Endometrium (tissue), 2 donors: ENCODE measurements around the gene RAP1B.

Experiments
- FAIRE-seq: peaks from 2 replicates; lab custom pipeline; 2012; peaks lifted over from hg19 to GRCh38; lab: Jason Lieb, UNC
- donor health status: control.
- donor health status: control.

RAP1B gene

DNA sequence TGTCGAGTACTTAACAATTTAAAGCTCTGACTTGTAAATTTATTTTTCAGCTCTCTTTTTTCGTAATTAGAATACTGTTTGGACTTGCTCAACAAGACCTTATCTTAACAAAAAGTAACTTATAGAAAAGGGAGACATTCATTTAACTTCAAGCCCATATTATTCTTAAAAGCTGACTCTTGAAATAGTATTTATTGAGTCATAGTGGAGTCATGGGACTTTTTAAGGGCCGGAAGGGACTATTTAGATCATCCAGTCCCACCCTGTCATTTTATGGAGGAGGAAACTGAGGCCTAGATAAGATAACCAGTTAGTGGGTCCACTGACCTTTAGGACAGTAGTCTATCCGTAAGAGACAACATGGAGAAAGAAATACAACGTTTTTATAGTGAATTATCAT is 1.5 kb downstream of the RAP1B start:
- FAIRE-seq: no peak

DNA sequence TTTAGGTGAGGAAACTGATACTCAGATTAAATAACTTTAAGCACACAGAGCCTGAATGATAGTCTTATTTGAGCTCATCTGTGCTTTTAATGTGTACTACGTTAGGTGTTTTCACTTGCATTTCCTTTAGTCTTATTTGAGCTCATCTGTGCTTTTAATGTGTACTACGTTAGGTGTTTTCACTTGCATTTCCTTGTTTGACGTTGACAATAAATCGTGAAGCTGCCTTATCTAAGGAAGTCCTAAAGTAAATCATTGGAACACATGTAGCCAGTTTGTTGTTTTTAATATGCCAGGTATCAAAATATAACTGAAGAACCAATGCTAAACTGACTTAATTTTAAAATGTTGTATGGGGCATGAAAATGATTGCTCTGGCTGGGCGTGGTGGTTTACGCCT is 2.0 kb downstream of the RAP1B start:
- FAIRE-seq: no peak

DNA sequence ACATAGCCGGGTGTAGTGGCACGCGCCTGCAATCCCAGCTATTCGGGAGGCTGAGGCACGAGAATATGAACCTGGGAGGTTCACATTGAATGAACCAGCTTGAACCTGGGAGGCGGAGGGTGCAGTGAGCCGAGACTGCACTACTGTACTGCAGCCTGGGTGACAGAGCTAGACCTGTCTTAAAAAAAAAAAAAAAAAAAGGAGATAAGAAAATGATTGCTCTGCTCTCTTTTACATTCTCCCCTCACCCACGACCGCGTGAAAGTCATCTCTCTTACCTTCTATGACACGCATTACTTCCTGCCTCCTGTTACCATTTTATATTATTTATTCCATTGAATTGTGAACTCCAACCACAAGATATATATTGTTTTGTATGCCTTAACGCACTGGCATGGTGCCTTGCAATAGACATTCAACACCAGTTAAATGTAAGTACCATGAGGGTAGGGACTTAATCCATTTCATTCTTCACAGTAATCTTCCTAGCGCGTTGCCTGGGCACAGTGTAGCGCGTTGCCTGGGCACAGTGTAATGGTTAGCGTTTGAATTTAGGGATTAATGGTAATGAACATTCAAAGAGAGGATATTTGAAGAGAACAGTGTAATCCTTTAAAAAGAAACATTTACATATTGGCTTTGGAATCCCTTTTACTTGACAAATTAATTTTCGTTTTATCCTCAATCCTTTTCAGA is 2.7 kb downstream of the RAP1B start:
- no peak for FAIRE-seq

DNA sequence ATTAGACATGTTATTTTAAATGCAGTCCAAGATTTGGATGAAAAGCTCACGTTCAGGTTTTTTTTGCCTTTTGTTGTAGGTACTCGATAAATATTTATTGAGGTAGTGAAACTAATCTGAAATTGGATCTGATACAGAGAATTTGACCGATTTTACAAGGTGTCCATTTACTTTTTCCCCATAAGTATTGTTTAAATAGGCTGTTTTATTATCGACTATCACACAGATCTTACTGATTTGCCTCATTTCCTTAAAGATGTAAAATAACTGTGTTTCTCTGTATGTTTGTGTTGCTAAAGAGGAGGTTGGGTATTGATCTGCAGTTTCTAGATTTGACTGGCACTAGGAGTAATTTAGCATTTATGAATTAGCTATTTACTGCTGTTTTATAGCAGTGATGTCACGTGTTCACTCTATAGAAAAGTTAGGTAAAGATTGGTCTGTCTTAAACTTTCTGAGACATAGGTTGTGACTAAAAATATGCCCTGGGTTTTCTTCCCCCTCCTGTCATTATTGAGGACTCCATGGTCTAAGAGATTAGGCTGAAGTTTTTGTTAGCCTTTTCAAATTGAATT is 3.5 kb downstream of the RAP1B start:
- no peak for FAIRE-seq

- FAIRE-seq: no peak
Measured at GRCh38 chr12:68614769-68615168, 4.1 kb downstream of the RAP1B start.

- FAIRE-seq: no peak
Measured at GRCh38 chr12:68617160-68617926, 6.6 kb downstream of the RAP1B start.

DNA sequence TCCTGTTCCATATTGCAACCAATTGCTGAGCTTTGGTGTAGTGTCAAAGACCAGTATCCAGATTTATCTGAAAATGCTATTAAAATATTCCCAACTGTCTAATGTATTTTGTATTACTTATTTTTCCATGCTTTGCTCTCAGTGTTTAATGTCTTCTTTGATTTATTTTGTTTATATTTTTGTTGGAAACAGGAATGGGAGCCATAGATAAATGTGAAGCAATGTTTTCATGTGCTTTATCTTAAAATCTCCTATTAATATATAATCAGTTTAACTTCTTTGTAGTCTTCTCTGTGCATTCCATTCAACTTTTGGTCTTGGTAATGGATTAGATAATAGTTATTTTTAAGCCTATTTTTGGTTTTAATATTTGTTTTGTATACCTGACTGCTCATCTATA is 8.8 kb downstream of the RAP1B start:
- FAIRE-seq: peak; percentile 66

DNA sequence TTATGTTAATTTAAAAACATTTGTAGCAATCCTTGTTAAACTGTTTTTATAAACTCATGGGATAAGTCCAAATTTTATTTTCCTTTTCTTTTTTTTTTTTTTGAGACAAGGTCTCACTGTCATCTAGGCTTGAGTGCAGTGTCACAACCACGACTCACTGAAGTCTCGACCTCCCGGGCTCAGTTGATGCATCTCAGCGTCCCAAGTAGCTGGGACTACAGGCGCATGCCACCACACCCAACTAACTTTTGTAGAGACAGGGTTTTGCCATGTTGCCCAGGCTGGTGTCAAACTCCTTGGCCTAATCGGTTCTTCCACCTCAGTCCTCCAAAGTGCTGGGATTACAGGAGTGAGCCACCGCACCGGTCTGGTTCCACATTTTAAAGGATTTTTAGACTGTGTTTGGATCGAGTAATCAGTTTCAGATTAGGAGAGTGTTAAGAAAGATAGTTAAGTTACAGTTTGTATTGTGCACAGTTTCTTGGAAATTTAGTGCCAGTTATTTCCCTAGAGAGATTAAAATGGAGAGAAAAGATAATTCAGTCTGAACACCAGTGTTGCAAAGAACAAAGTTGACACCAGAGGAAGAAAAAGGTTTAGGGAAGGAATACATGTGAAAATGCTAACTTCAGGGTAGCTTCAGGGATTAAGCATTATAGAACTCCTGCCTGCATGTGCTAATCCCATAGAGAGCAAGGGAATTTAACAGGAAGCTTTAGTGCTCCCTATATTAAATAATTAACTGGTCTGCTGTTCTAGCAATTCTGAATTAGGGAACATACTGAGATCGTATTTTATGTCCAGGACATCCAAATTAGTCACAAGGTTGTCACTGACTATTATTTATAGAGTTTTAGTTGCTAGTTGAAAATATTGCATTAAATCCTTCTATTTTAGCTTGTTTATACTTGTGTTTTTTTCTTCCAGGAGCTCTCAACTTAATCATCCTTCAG is 10.1 kb downstream of the RAP1B start:
- no peak for FAIRE-seq

- FAIRE-seq: no peak
Measured at GRCh38 chr12:68621472-68622081, 10.9 kb downstream of the RAP1B start.

DNA sequence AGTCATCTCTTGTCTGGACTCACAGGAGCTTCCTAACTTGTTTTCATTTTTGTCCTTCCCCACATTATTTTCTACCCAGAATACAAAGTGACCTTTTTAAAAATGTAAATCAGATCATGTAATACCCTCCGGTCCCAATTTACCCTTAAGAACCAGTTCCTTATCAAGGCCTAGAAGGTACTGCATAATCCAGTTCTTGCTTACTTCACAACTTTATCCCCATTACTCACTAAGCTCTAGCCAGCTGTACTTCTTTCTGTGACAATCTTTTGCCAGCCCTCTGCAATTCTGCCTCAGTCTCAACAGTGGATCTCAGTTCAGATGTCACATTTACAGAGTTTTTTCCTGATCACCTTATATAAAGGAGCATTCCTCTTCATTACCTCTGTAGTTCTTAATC is 11.6 kb downstream of the RAP1B start:
- FAIRE-seq: no peak

DNA sequence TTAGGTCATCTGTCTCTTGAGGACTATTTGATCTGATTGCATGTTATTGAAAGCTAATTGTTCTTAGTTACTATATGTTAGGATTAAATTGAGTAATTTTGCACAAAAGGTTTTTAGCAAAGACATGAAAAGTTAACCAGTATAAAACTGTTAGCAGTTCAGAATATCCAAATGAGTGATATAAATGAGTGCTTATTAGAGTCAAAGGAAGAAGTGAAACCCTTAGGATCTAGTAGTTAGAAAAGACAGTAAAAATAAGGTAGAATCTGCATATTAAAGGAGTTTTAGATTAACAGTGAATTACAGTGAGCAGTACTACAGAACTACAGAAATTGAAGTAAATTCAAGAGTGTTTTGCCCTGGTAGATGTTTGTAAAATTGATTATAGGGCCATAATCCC is 12.4 kb downstream of the RAP1B start:
- no peak for FAIRE-seq

GRCh38 chr12:68623984-68624383 is 13.3 kb downstream of the RAP1B start:
- no peak for FAIRE-seq

DNA sequence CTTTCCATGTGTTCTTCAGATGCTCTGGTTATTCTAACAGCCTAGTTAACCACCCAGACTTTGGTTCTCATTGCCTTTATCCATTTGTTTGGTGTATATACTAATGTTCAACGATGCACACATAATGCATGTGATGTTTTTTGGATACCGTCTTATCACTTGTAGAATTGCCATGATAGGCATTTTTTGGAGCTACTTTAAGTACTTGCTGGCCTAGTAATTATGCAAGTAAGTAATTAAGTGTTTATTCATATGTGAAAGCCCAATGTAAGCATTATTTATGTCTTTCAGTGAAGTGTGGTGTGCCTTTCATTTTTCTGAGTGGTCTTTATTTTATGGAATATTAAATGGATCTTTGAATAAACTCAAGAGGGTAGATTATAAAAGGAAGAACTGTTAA is 14.2 kb downstream of the RAP1B start:
- FAIRE-seq: no peak

GRCh38 chr12:68627673-68628319 is 17.1 kb downstream of the RAP1B start:
- no peak for FAIRE-seq

DNA sequence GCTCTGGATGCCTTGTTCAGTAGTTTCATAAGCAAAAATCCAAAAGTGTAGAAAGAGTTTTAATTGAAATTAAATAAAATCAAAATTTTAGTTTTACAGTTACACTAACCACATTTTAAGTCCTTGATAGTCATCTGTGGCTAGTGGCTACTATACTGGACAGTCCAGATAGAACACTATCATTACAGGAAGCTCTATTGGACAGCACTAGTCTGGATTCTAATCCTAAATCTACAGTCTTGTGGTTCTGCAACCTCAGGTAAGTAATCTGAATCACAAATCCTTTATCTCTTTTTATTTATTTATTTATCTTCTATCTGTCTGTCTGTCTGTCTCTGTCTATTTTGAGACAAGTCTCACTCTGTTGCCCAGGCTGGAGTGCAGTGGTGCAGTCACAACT is 18.0 kb downstream of the RAP1B start:
- FAIRE-seq: no peak

DNA sequence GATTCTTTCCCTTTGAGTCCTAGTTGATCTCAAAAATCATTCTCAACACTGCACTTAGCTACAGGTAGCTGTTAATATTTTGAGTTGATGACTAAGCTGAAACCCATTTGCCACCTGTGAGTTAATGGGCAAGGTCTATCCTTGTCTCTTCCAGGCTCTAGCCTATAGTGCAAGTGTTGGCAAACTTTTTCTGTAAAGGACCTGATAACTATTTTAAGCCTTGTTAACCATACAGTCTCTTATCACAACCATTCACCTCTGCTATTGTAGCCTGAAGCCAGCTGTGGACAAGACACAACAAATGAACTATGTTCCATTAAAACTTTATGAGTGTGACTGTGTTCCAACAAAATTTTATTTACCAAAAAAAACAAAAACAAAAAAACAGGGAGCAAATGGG is 19.4 kb downstream of the RAP1B start:
- FAIRE-seq: peak; percentile 77

DNA sequence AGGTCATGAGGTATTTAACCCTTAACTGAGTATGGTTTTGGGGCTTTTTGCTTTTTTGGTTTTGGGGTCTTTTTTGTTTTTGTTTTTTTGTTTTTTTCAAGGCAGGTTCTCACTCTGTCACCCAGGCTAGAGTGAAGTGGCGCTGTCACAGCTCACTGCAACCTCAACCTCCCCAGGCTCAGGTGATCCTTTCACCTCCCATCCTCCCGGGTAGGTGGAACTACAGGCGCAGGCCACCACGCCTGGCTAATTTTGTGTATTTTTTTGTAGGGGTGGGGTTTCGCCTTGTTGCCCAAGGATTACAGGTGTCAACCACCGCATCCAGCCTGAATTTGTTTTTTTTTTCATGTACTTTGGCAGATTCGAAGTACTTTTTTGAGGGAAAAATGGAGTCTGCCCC is 19.9 kb downstream of the RAP1B start:
- FAIRE-seq: no peak

- no peak for FAIRE-seq
Measured at GRCh38 chr12:68631227-68631626, 20.5 kb downstream of the RAP1B start.

DNA sequence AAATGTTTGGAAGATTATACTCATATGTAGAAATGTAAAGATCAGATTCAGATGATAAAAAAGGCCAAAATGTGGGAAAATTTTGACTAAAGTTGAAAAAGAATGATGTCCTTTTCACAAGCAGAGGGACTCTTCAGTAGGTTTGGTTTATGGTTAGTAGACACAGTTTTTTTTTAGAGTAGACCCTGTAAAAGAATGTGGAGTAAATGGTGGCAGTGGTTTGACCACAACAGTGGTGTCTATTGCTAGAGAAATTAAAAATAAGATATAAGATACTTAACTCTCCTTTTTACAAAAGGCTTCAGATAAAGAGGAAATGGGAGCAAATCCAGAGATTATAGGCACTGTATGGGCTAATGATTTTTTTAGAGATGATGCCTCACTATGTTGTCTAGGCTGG is 21.8 kb downstream of the RAP1B start:
- FAIRE-seq: no peak

DNA sequence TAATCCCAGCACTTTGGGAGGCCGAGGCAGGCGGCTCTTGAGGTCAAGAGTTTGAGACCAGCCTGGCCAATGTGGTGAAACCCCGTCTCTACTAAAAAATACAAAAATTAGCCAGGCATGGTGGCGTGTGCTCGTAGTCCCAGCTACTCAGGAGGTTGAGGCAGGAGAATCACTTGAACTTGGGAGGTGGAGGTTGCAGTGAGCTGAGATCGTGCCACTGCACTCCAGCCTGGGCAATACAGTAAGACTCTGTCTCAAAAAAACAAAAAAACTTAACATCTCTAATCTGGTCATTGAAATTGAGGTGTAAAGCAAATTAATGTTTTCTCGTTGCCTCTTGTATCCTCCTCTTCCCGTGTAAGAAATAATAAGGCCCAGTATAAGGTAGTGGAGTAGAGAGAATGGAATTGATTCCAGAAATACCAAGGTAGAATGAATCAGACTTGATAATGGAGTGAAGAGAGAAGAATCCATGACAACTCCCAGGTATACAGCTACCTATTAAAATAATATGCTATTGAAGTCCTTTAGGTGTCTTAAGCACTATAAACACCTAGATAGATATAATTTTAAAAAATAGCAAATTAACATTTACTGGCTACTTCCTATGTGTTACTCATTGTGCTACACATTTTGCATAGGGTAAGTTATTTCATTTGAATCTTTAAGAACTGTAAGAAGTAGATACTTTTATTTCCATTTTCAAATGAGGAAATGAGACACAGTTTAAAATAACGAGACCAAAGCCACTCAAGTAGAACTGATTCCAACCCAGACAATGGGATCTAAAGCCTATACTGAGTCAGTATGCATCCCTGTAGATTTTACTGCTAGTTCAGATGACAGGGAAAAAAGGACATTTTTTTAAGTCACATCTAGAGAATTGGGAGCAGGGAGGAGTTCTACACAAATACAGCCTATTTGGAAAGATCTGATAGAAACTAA is 23.2 kb downstream of the RAP1B start:
- FAIRE-seq: no peak
